SU-DHL-6 (cell line): ENCODE results near the gene KCND2.

Source experiments
- H2AFZ ChIP-seq: fragments of 200-600 bp; sonication (generic); 2 replicates; pipeline ENCODE4 v1.6.1; 2014; ENCODE audit warnings: low read depth, mild to moderate bottlenecking, moderate library complexity, mixed read lengths, antibody characterized with exemption, low read length; ENCODE audit not compliant: severe bottlenecking
- H3F3A ChIP-seq: fragments of 200-600 bp; shearing (Covaris generic); 2 replicates; pipeline ENCODE4 v1.6.0; 2016; ENCODE audit warnings: antibody characterized with exemption, mild to moderate bottlenecking; ENCODE audit not compliant: insufficient read depth
- H3K27ac ChIP-seq: fragments of 200-600 bp; sonication (generic); 2 replicates; pipeline ENCODE4 v1.5.1; 2016; ENCODE audit warnings: low read depth, mild to moderate bottlenecking, low read length, moderate library complexity, mixed read lengths
- H3K27me3 ChIP-seq: fragments of 200-600 bp; sonication (generic), shearing (Covaris generic); 2 replicates; pipeline ENCODE4 v1.6.0; 2014; ENCODE audit warnings: mild to moderate bottlenecking, low read length
- H3K36me3 ChIP-seq: fragments of 200-600 bp; sonication (generic); 2 replicates; pipeline ENCODE4 v1.6.1; 2014; ENCODE audit warnings: mild to moderate bottlenecking, low read length, mixed read lengths
- H3K4me2 ChIP-seq: fragments of 300-600, 200-600 bp; shearing (Covaris generic), sonication (generic); 2 replicates; pipeline ENCODE4 v1.6.0; 2014; ENCODE audit warnings: low read length, low read depth, mild to moderate bottlenecking; ENCODE audit not compliant: poor library complexity, severe bottlenecking
- H3K4me3 ChIP-seq: fragments of 200-600 bp; sonication (generic); 2 replicates; pipeline ENCODE4 v1.5.1; 2014; ENCODE audit warnings: antibody characterized with exemption, low read length, mild to moderate bottlenecking, mixed read lengths; ENCODE audit not compliant: insufficient read depth, poor library complexity, severe bottlenecking
- H3K79me2 ChIP-seq: fragments of 200-600 bp; sonication (generic); 2 replicates; pipeline ENCODE4 v1.6.1; 2014; ENCODE audit warnings: mild to moderate bottlenecking, low read length, moderate library complexity; ENCODE audit not compliant: insufficient read depth
- H3K9ac ChIP-seq: fragments of 200-600 bp; sonication (generic); 2 replicates; pipeline ENCODE4 v1.7.0; 2014; ENCODE audit warnings: mild to moderate bottlenecking, low read length
- H3K9me2 ChIP-seq: fragments of 200-600 bp; sonication (generic); replicated peaks from 2 replicates; pipeline ENCODE4 v1.6.1; 2014; ENCODE audit warnings: low read length; ENCODE audit not compliant: insufficient read depth
- H3K9me3 ChIP-seq: fragments of 200-600 bp; sonication (generic); 2 replicates; pipeline ENCODE4 v1.6.1; 2014; ENCODE audit warnings: low read length, mixed read lengths; ENCODE audit not compliant: insufficient read depth
- H4K20me1 ChIP-seq: fragments of 200-600 bp; sonication (generic); 2 replicates; pipeline ENCODE4 v1.6.1; 2014; ENCODE audit warnings: low read depth, mild to moderate bottlenecking, antibody characterized with exemption, low read length, moderate library complexity, mixed read lengths
- CTCF ChIP-seq: fragments of 200-600 bp; sonication (generic); IDR thresholded peaks from one replicate; pipeline ENCODE4 v1.5.1; 2017; ENCODE audit warnings: antibody characterized with exemption, mild to moderate bottlenecking, low read length, moderate library complexity; ENCODE audit not compliant: insufficient read depth, poor library complexity, severe bottlenecking
- EZH2phosphoT487 ChIP-seq: fragments of 200-600 bp; sonication (generic), shearing (Covaris generic); conservative IDR thresholded peaks from 2 replicates; pipeline ENCODE4 v1.6.1; 2018; ENCODE audit warnings: mild to moderate bottlenecking, antibody characterized with exemption, low read length, moderate library complexity, mixed read lengths

The KCND2 gene

GRCh38 chr7:120467676-120468075 lies 194.7 kb downstream of the KCND2 start:
- H3K27ac ChIP-seq = no peak overlapping the region
- no peaks in the 10 kb centered on the region for H4K20me1 ChIP-seq
- no peak overlapping the region for H3K4me3 ChIP-seq
- no peaks in the 10 kb centered on the region for H3K36me3 ChIP-seq
- H3K4me2 ChIP-seq = no peak overlapping the region
- no peaks in the 10 kb centered on the region for H3K79me2 ChIP-seq
- no peaks in the 10 kb centered on the region for H3F3A ChIP-seq
- no peak overlapping the region for H3K9ac ChIP-seq
- H3K9me3 ChIP-seq = no peaks in the 10 kb centered on the region
- H2AFZ ChIP-seq = no peak overlapping the region
- TF ChIP-seq CTCF (no peak), EZH2phosphoT487 (no peak)
- H3K27me3 ChIP-seq = no peaks in the 10 kb centered on the region
- no peaks in the 10 kb centered on the region for H3K9me2 ChIP-seq

GRCh38 chr7:120468611-120469010 lies 195.6 kb downstream of the KCND2 start:
- no peaks in the 10 kb centered on the region for H3K9me3 ChIP-seq
- H3K27me3 ChIP-seq = no peaks in the 10 kb centered on the region
- no peaks in the 10 kb centered on the region for H3F3A ChIP-seq
- H3K9ac ChIP-seq = no peak overlapping the region
- H3K36me3 ChIP-seq = no peaks in the 10 kb centered on the region
- no peaks in the 10 kb centered on the region for H3K9me2 ChIP-seq
- H3K79me2 ChIP-seq = no peaks in the 10 kb centered on the region
- TF ChIP-seq CTCF (no peak), EZH2phosphoT487 (no peak)
- no peak overlapping the region for H3K4me3 ChIP-seq
- no peak overlapping the region for H3K27ac ChIP-seq
- no peak overlapping the region for H2AFZ ChIP-seq
- H4K20me1 ChIP-seq = no peaks in the 10 kb centered on the region
- no peak overlapping the region for H3K4me2 ChIP-seq

- H3K9me2 ChIP-seq = no peaks in the 10 kb centered on the region
- H4K20me1 ChIP-seq = no peaks in the 10 kb centered on the region
- H3K27ac ChIP-seq = no peak overlapping the region
- no peak overlapping the region for H3K4me3 ChIP-seq
- H3K36me3 ChIP-seq = no peaks in the 10 kb centered on the region
- no peak overlapping the region for H3K4me2 ChIP-seq
- H3K9ac ChIP-seq = no peak overlapping the region
- TF ChIP-seq EZH2phosphoT487 = no peak
- no peak for TF ChIP-seq CTCF
- no peaks in the 10 kb centered on the region for H3K9me3 ChIP-seq
- H3F3A ChIP-seq = no peaks in the 10 kb centered on the region
- H3K79me2 ChIP-seq = no peaks in the 10 kb centered on the region
- no peaks in the 10 kb centered on the region for H3K27me3 ChIP-seq
- H2AFZ ChIP-seq = no peak overlapping the region
Observed at GRCh38 chr7:120472892-120473291, 199.9 kb downstream of the KCND2 start.
